ENCODE measurements around the gene MRPL1. TPM values are rescaled to one million over a fixed set of nuclear protein-coding genes. Genes with fewer than 3 reads are reported as not detected.

MRPL1 gene
- total RNA-seq, 1 experiment from 2014 or later = 25.7 TPM

- TF ChIP-seq ZNF416 (CRISPR knock-in tag; IDR thresholded peaks at IDR 0.05) (no peak), CREM (CRISPR knock-in tag; IDR thresholded peaks at IDR 0.05) (no peak), ATF1 (CRISPR knock-in tag; IDR thresholded peaks at IDR 0.05) (no peak), CTCF (IDR thresholded peaks at IDR 0.05) (no peak), SOX15 (CRISPR knock-in tag; IDR thresholded peaks at IDR 0.05) (no peak), CBFB (CRISPR knock-in tag; IDR thresholded peaks at IDR 0.05; ENCODE audit: low read depth) (no peak)
These were observed 139.6 kb downstream of the MRPL1 start (continued) for GRCh38 chr4:78002260-78002659.

Other genes with a start within 250 kb of the MRPL1 start
- 19.5 to 21.6 TPM (median 20.1 TPM) in 3 replicates for gene CNOT6L, start 43.5 kb upstream of the MRPL1 start, total RNA-seq (2021)
- 77.8 to 82.0 TPM (median 78.1 TPM) in 3 replicates for gene FRAS1, start 194.5 kb downstream of the MRPL1 start, total RNA-seq (2021)